ENCODE results near the gene SIVA1. TPM values are rescaled to one million over a fixed set of nuclear protein-coding genes. Genes with fewer than 3 reads are reported as not detected.

The SIVA1 gene
- total RNA-seq, 1 experiment from 2014 or later: 70.0 TPM

DNA sequence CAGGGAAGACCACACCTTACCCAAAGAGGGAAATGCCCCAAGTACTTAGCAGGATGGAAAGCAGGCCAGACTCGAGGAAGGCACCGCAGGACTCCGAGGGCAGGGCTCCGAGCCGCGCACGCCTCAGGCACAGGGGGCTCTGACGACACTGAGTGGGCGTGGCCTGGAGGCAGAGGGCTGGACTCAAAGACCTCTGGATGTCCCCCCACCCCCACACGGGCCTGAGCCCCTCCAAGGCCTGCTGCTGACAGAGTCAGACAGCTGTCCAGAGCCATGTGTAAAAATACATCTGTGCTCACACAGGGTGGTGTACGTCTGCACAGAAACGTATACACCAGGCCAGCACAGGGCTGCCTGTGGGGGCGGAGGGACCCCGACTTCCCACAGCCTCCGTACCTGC, 41.2 kb downstream of the SIVA1 start:
- DNase-seq (ENCODE audit: extremely low read depth, low read depth): peak; percentile 48

DNA sequence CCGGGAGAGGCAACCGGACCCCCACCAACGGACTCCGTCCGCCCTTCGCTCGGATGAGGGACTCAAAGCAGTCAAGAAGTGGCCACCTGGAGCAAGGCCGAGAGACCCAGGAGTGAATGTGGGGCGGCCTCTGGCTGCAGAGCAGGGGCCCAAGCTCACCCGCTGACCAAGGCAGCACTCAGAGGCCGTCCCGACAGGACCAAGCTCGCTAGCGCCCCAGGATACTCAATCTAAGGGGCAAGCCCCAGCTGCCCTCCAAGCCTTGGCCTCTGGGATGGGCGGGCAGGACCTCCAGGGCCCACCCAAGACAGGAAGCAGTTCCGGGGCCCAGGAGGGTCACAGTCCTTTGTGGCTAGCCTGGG, 41.7 kb downstream of the SIVA1 start:
- DNase-seq (ENCODE audit: extremely low read depth, low read depth): no peak

DNA sequence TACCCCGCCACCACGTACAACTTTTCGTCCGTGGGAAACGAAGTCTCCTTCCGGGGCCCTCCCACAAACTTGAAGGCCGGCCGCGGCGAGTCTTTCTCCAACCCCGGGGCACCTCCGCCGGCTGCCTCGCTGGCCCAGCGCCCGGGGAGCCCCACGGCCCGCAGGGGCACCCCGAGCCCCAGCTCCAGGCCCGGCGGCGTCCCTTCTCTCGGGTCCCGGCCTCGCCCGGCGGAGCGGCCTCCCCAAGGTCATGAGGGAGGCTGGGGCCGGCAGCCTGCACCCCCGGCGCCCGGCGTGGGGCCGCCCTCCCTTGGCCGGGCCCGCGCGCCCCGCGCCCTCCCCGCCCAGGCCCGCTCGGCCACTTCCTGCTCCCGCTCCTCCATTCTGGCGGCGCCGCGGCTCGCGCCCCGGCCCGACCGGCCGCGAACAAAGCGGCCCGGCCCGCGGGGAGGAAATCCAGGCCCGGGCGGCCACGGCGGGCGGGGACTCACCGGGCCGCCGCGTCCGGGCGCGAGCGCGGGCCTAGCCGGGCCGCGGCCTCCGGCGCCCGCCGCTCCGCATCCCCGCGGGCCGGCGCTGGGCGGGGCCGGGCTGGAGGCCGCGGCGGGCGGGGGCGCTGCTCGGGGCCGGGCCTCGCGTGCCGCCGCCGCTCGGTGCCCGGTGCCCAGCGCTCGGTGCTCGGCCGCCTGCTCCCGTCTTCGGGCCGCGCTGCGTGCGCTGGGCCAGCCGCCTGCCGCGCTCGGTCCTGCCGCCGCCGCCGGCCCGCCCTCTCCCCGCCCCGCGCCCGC, 42.2 kb downstream of the SIVA1 start, which contains the start of gene AKT1:
AKT1 (minus strand) TSS at position 756 of the 788 bp plus-strand sequence. CDS start 3,105 bp downstream, outside the sequence.
- DNase-seq (ENCODE audit: extremely low read depth, low read depth): no peak

DNA sequence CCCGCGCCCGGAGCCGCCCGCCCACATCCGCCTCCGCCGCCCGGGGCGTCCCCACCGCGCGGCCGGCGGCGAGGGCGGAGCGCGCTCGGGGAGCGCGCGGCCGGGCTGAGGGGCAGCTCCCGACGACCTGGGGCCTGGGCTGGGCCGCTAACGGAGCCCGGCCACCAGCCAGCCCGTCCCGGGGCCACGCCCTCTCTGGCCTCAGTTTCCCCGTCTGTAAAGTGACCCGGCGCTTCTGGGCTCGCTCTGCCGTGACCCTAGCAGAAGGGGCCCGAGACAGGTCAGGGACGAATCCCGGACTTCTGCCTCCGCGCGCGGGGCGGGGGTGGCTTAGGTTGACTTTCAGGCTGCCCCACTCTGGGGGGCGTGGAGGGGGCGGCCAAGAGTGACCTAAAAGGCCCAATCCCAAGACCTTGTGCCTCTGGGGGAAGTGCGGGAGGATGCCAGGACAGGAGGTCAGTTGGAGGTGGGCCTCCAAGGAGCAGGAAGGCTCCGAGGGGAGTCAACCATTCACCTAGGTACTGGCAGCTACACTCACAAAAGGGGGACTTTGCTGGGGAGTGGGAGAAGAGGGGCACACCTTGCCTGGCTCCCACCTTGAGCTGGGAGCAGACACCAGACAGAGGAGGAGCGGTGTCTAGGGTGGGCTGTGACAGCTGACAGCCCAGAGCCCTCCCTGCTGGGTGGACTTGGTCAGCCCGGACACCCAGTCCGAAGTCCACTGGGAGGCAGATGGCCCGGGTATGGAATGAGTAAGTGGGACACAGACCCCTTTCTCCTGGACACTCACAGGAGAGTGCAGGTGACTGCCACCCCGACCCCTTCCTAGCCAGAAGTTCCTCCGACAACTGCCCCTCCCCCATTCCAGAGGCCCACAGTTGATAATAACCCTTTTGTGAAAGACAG, 43.1 kb downstream of the SIVA1 start:
- peak; percentile 46 for DNase-seq (ENCODE audit: extremely low read depth, low read depth)

DNA sequence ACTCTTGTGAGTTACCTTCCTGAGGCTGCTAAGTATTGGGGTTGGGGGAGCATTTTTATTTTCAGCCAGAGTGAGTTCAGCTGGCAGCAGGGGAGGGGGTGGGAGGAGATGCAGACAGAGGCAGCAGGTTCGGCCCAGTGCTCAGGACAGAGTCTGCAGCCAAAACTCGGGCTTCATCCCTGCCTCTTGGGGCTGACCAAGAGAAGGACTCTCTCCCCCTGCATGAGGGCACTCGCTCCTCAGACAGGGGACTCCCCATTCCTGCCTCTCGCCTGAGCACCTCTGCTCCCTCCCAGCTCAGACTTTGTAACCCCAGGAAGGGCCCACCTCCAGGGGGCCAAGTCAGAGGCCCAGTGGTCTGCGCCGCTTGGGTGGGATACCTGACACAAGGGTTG, 43.7 kb downstream of the SIVA1 start:
- DNase-seq (ENCODE audit: extremely low read depth, low read depth): no peak

DNA sequence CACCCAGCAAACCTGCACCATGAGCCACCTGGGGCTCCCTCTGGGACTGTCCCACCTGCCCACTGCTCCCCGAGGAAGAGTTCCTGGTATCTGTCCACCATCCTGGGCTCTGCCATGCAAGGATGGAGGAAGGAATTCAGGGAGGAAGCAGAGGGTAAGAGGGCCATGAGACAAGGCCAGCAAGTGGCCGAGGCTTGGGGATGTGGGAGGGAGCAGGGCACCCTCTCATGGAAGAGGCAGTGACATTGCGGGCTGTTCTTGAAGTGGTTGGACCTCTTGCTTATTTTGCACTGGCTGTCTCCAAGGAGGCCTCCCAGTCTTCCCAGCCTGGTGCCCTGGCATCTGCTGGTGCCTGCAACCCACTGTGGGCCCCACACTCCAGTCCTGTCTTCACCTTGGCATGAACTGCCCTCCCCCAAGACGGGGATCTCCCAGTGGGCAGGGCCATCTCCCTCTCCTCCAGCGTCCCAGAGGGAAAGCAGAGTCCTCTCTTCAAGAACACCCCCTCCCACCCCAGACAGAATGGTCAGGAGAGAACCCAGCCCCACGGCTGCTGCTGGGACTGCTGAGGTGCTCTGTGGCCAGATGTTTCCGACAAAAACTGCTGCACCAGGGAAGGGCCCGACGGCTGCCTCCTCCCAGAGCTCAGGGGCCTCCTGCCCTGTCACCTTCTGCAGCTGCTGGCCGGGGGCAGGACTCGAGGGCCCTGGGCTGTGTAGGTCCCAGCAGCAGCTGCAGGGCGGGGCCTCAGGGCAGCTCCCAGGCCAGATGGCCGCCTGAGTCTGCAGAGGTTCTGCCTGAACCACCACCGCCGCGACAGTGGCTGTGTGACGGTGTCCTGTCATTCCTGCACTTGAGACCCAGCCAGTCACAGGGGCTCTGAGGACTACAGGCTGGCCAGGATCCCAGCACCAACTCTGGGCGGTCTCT, 44.4 kb downstream of the SIVA1 start:
- DNase-seq (ENCODE audit: extremely low read depth, low read depth): no peak

DNA sequence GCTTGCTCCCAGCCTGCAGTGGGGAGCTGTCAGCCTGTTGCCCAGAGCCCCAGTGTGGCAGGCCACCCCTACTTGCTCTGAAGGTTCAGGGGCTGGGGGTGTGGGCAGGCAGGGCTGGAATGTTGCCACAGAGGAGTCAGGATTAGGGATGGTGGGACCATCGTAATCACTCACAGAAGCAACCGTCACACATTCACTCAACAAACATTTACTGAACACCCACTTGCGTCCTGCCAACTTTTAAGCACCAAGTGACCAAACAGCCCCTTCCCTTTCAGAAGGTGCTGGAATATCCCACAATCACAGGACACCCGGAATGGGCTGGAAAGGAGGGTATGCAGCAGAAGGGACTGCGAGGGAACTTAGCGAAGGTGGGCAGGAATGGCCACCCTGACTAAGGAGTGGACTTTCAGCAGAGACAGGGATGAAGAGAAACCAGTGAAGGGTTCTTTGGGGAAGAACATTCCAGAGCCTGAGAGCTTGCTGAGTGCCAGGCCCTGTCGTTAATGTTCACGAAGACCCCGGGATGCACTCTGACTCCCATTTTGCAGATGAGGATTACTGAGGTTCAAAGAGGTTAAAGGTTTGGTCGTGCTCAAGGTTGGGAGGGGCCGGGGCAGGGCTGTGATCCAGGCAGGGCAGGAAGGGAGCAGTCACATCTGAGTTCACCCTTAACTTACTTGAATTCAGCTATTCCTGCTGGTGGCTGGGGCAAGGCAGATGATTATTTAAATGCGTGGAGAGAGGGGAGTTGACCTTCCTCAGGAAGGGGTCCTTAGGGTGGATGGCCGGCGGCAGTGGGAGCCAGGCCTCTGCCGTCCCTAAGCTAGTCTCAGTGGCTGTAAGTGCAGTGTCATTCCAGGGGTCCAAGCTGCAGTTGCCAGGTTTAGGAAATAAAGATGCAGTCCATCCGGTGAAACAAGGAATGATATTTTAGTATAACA, 45.6 kb downstream of the SIVA1 start:
- no peak for DNase-seq (ENCODE audit: extremely low read depth, low read depth)

DNA sequence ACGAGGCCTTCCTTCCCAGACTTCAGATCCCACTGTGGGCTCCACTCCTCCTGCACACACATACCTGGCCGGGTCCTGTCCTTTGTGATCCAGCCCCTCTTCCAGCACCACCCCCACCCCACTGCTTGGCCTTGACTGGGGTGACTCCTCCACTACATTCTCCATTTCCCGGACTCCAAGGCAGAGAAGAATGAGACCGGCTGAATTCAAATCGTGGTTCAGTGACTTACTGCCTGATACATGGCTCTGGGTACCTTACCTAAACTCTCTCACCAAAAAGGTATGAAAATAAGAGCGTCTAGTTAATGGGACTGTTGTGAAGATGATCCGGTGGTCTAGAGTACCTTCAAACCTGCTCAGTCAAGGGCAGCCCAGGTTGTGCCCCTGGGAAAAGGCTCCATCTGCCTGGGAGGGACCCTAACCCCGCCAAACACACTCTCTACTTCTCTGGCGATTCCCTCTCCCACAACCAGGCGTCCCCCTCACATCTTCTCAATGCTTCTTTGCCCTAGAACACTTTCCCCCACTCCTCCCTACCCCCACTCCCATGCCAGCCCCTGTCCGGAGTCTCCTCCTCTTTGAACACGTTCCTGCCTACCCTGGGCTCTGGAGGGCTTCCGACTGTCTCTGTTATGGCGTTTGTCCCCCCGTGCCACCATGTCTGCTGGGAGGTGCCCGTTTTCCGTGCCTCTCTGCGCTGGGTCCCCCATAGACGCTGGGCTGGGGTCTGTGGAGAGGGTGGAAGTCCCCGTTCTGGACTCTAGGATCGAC, 46.5 kb downstream of the SIVA1 start:
- DNase-seq (ENCODE audit: extremely low read depth, low read depth): no peak

DNA sequence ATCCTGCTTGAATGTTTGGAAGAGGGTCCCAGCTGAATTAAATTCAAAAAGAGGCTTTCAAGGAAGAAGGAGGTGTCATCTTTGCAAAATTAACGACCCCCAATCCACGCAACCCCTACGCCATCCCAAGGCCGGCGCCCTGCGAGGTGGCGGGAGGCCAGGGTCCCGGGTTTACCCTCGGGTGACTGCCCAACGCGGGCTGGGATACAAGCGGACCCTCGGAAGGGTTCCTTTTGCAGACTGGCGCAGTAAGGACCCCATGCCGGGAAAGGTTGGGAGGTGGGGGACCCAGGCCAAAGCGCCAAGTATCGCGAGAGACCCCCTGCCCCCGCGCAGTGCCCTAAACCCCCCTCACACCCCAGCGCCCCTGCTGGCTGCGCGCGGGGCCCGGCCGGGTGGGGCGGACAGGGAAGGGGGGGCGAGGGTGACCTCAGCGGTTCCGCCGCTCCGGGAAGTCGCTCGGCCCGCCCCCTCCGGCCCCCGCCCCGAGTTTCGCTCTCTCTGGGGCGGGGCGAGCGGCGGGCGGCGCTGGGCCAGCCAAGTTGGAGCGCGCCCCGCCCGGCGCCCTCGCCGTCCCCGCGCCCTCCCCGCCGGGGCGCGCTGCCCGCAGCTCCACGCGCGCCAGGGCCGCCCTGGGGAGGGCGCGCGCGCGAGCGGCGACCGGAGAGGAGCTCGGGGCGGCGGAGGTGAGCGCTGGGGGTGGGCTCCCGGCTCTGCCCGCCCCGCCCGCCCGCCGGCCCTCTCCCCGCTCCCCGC, 47.2 kb downstream of the SIVA1 start:
- DNase-seq (ENCODE audit: extremely low read depth, low read depth): peak; percentile 57

DNA sequence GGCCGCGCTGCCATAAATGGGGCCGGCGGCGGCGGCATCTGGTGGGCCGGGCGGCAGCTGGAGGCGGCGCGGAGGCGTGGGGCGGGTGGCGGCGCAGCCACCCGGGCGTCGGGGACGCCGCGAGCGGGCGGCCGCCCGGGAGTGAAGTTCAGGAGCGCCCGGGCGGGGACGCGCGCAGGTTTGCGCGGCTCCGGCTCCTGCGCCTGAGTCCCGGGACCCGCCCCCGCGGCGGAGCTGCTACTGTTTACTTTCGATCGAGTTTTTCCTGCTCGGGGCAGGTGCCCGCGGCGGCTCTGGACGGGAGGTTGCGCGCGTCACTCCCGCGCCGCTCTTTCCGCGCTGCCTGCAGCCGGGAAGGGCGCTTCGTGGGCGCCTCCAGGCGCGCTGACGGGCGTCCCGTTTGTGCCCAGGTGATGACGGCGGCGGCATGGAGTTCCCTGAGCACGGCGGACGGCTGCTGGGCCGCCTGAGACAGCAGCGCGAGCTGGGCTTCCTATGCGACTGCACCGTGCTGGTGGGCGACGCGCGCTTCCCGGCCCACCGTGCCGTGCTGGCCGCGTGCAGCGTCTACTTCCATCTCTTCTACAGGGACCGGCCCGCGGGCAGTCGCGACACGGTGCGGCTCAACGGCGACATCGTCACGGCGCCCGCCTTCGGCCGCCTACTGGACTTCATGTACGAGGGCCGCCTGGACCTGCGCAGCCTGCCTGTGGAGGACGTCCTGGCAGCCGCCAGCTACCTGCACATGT, 48.0 kb downstream of the SIVA1 start, which contains the start of gene ZBTB42:
ZBTB42 (plus strand) TSS at position 331 of the 749 bp plus-strand sequence; CDS start at position 428, 97 bp downstream.
- peak; percentile 34 for DNase-seq (ENCODE audit: extremely low read depth, low read depth)

DNA sequence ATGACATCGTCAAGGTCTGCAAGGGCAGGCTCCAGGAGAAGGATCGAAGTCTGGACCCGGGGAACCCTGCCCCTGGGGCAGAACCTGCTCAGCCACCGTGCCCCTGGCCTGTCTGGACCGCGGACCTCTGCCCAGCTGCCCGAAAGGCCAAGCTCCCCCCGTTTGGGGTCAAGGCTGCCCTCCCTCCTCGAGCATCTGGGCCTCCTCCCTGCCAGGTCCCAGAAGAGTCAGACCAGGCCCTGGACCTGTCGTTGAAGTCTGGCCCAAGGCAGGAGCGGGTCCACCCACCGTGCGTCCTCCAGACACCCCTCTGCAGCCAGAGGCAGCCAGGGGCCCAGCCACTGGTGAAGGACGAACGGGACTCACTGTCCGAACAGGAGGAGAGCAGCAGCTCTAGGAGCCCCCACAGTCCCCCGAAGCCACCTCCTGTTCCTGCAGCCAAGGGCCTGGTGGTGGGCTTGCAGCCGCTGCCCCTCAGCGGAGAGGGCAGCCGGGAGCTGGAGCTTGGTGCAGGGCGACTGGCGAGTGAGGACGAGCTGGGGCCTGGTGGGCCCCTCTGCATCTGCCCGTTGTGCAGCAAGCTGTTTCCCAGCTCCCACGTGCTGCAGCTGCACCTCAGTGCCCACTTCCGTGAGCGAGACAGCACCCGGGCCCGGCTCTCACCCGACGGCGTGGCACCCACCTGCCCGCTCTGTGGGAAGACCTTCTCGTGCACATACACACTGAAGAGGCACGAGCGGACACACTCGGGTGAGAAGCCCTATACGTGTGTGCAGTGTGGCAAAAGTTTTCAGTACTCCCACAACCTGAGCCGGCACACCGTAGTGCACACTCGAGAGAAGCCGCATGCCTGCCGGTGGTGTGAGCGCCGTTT, 48.8 kb downstream of the SIVA1 start:
- no peak for DNase-seq (ENCODE audit: extremely low read depth, low read depth)

DNA sequence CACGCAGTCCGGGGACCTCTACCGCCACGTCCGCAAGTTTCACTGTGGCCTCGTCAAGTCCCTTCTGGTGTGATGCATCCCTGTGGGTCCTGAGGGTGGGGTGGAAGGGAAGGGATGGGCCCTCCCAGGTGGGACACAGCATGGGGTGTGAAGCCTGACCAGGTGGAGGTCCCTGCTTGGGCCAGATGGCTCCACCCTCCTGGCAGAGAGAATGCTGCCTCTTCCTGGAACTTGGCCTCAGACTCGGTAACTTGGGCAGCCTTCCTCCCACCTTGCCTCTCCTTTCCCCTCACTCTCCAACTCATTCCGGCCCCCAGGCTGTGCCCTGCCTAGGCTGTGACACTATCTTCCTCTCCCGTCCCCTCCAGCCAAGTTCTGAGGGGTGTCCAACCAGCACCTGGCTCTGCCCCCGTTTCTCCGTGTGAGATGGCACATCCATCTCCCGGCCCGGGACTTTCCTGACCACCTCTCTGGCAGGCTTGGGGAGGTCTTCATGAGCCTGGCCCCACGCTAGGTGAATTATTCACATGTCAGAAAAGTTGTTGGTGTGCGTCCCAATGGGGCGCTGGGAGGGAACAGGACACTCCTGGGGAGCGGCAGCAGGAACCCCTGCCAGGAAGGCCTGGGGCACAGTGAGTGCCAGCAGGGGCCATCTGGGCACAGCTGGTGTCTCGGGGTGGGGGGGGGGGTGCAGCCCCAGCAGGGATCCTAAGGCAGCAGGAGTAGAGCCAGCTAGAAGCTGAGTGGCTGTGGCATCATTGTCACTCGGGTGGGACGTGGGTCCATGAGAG, 49.6 kb downstream of the SIVA1 start:
- DNase-seq (ENCODE audit: extremely low read depth, low read depth): no peak

DNA sequence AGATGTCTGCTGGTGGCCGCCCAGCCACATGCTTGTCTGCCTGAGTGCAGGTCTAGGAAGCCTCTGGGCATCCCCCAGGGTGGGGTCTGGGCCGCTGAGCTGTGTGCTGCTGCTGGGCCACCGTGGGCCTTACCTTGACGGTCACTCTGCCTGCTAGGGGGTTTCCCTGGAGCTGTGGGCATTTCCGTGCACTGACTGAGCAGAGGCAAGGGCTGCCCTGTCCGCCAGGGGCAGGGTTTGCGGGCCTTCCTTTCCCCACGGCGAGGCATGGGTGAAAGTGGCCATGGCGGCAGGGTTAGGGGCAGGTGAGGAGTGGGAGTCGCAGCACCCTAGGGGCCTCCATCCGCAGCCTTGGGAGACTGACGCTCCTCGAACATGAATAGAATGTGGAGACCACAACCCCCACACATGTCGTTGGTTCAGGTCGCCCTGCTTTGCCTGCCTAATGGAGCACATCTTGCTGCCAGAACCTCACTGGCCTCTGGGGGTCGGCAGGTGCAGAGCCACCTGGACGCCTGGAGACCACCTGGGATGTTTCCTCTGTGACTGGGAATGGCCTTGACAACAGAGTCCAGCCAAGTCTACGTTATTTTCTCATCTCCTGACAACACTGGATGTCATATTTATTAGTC, 50.4 kb downstream of the SIVA1 start:
- DNase-seq (ENCODE audit: extremely low read depth, low read depth): no peak

DNA sequence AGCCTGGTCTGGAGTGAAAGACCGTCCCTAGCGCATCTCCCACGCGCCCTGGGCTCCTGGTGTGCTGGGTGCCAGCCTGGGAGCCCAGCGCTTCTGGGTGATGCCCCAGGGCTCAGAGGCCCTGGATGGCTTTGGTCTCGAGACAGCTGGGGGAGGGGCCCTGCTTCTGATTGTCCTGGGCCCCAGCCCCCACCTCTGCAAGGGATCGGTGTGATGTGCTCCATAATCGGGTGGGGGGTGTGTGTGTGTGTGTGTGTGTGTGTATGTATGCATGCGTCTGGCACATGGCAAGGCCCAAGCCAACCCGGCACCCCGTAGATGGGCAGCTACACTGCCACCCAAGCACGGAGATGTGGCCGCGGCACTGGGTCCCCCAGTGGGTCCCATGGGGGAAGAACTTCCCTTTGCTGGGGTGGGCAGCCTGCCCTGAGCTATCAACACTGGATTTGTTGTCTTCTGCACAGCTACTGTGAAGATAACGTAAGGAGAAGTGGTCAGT, 51.0 kb downstream of the SIVA1 start:
- DNase-seq (ENCODE audit: extremely low read depth, low read depth): no peak
